ENCODE results near the gene ANKRD27. TPM values are rescaled to one million over a fixed set of nuclear protein-coding genes. Genes with fewer than 3 reads are reported as not detected.
"Not testable (repeated sequence)": the region's sequence is repeated elsewhere in the genome, so short reads cannot be mapped to it uniquely, and the experiment has no call there.

Gene ANKRD27
- total RNA-seq, 1 experiment from 2014 or later: 39.4 TPM

DNA sequence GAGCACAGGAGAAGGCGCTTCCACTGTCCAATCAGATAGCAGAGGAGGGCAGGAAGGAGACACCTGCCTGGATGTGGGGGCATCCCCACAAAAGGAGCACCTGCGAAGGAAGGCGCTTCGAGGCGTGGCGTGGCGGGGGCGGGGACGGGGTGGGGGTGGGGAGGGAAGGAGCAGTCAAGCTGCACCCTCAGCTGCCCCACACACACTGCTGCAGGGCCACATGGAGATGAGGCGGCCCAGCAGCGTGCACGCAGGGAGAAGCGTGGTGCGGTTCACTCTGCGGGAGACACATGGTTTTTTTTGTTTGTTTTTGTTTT is 21.4 kb downstream of the ANKRD27 start:
- no peak for DNase-seq (ENCODE audit: low spot score)

DNA sequence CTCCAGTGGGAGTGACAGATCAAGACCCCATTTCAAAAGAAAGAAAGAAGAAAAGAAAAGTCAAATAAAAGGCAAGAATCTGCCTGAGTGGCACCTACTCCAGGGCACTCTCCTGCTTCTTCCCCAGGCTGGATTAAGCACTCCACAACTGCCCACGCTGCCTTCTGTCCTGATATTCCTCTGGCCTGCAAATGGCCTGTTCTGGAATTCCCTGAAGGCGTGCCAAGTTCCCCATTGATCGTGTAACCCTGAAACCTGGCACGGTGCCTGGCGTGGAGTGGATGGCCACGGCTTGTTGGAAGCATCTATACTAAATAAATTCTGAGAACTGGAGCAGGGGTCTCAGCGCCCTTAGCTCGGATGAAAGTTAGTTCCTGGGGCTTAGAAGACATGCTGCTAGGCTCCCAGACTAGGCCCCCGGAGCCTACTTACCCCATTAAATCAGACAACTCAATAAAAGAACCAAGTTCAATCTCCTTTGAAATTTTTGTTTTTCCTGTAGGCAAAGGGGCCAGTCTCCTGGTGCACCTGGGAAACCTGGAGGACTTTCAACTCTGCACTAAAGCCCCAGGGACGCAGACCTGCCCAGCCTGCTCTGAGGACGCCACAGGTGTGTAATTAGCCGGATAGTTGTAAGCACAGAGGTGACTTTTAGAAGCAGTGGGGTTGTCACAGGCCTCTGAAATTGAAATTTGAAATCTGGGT is 21.9 kb downstream of the ANKRD27 start:
- DNase-seq (ENCODE audit: low spot score): peak; percentile 70

DNA sequence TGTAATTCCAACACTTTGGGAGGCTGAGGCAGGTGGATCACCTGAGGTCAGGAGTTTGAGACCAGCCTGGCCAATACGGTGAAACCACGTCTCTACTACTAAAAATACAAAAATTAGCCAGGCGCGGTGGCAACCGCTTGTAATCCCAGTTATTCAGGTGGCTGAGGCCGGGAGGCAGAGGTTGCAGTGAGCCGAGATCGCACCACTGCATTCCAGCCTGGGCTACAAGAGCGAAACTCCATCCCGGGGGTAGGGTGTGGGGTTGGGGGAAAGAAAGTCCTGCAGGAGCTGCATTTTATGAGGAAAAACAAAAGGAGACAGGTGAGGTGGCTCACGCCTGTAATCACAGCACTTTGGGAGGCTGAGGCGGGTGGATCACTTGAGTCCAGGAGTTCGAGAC is 22.6 kb downstream of the ANKRD27 start:
- DNase-seq (ENCODE audit: low spot score): not testable (repeated sequence)

DNA sequence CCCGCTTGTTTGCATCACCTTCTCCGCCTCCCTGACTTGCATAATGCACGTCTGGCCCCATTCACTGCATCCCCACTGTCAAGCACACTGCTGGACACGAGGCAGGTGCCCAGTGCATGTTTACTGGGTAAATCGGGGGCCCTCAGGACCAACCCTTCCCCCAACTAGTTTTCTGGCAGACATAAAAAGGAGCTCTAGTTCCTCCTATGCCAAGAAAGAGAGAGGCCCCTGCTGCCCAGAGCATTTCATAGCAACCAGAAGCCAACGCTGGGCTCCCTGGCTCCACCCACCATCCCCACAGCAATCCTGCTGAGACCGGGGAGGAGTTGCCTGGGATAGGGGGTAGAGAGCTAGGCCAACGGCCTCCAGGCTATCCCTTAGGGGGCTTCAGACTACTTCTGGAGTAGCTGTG is 23.2 kb downstream of the ANKRD27 start:
- DNase-seq (ENCODE audit: low spot score): peak; percentile 8

DNA sequence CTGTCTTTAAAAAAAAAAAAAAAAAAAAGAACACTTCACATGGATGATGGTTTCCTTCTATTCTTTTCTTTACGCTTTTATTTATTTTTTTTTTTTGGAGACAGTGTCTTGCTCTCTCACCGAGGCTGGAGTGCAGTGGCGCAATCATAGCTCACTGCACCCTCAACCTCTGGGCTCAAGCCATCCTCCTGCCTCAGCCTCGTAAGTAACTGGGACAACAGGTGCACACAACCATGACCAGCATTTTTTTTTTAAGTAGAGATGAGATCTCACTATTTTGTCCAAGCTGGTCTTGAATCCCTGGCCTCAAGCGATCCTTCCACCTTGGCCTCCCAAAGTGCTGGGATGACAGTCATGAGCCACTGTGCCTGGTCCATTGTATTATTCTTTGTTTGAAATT is 24.3 kb downstream of the ANKRD27 start:
- no peak for DNase-seq (ENCODE audit: low spot score)

DNA sequence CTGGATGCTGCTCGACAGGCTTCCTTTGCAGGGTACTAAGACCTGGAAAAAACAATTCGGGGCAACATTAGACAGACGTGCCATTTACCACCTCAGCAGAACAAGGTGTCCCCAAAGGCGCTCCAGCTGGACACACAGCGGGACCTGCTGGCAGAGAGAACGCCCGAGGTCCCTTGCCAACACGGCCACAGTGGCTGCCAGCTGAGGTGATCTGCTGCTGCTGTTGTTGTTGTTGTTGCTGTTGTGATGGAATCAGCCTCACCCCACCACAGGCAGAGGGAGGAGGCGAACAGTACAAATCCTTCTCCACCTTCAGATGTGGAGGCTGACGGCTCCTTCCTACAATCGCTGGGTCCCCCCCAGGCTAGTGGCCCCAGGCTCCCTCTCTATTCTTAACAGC is 25.2 kb downstream of the ANKRD27 start:
- DNase-seq (ENCODE audit: low spot score): no peak

DNA sequence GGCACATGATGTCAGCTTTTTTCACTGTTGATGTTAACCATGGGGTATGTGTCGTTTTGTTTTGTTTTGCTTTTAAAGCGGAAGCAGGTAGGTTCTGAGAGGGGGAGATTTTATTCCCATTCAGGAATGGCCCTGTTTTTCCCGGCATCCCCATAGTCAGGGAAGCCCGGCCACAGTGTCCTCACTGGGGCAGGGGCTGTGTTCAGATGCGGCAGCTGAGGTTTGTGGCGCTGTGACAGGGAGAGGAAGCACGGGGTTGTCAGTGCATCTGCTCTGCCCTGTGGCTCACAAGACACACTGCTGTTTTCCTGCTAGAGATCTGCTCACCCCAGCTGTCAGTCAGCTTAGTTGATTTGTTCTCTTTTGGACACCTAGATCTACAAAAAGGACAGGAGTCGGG is 27.6 kb downstream of the ANKRD27 start:
- no peak for DNase-seq (ENCODE audit: low spot score)

DNA sequence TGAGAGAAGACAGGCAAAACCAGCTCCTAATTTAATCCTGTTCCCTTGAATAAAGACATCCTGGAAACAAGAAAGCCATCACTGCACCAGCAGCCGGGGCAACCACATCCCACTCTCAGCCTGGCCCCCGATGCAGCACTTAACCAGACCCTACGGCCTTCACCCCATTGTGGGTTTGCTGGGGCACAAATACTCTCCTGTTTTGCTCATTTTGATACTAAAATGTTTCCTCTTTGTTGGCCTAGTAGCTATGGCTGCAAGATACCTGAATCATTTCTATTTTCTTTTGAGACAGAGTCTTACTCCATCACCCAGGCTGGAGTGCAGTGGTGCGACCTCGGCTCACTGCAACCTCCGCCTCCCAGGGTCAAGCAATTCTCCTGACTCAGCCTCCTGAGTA is 28.4 kb downstream of the ANKRD27 start:
- no peak for DNase-seq (ENCODE audit: low spot score)

DNA sequence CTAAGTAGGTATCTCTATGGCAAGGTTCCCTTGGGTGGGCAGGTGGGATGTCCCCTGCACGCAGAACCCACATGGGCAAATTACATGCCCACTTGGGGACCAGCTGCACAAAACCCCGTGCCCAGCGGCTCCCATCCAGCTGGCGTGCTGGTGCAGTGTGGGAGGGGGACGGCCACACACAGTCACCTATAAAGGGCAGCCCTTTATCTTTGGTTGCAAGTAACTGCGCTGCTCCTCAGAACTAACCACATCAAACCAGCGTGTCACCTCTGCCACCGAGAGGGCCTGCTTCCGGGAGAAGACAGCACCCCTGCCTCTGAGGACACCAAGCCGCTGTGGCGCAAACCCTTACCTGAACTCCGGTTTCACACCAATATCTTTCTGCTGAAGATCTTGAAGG is 32.2 kb downstream of the ANKRD27 start:
- no peak for DNase-seq (ENCODE audit: low spot score)

DNA sequence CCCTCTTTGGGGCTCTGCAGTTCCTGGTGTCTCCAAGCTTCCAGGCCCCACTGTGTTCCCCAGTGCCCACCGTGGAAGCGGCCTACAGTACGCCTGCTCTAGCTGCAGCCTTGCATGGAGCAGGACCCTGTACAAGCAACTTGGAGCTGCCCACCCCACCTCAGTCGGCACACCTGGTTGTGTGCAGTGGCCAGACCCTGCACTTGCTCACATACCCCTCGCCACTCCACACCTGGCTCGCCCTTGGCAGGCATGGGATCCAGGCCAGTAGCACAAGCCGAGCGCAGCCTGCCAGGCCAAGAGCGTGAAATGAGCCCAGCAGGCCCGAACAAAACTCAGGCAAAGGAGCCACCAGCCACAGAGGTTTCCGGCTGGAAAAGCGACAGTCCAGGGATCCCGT is 36.4 kb downstream of the ANKRD27 start:
- DNase-seq (ENCODE audit: low spot score): no peak

DNA sequence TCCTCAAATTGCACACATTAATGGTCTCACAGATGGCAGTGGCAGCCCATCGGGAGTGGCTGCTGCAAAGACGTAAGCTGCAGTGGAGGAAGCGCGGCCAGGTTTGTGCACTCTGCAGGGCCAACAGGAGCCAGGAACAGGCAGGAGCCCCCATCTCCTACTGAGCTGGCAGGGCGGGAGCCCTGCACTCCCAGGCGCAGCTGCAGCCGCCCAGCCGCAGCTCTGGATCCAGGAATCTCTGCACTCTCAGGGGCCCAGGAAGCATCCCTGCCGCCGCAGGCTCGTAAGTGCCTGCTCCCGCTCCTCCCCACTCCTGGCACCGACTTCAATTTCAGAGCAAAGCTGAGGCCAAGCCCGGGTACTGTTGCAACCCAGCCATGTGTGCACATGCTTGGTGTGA is 37.5 kb downstream of the ANKRD27 start:
- no peak for DNase-seq (ENCODE audit: low spot score)

DNA sequence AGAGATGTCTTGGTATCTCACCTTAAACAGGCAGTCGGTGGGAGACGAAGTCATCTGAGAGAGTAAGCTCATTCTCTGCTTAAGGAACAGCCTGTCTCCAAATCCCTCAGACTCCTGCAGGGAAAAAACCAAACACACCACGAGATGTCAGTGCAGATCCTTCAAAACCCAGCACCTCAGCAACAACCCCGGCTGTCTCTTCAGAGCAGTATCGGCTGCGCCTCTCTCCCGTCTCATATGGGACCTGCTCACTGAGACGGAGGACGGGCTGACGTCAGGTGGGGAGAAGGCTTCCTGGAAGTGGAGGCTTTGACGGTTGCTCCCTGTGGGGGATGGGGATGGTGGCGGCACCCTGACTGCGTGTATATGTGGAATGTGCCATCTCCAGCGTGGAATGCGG is 43.6 kb downstream of the ANKRD27 start:
- DNase-seq (ENCODE audit: low spot score): no peak

DNA sequence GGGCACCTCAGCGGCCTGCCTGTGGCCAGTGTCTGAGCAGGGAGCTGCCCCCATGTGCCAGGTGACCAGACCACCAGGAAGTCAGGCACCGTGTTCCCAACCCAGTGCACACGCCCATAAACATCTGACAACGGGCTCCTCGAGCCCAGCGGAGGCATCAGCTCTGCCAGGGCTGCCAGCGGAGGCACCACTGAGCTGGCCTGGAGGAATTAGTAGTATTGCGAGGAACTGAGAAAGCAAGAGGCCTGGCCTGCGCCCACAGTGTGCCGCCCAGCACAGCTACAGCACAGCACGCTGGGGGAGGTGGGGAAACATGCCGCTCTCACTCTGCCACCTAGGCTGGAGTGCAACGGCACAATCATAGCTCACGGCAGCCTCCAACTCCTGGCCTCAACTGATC is 44.6 kb downstream of the ANKRD27 start:
- DNase-seq (ENCODE audit: low spot score): no peak

DNA sequence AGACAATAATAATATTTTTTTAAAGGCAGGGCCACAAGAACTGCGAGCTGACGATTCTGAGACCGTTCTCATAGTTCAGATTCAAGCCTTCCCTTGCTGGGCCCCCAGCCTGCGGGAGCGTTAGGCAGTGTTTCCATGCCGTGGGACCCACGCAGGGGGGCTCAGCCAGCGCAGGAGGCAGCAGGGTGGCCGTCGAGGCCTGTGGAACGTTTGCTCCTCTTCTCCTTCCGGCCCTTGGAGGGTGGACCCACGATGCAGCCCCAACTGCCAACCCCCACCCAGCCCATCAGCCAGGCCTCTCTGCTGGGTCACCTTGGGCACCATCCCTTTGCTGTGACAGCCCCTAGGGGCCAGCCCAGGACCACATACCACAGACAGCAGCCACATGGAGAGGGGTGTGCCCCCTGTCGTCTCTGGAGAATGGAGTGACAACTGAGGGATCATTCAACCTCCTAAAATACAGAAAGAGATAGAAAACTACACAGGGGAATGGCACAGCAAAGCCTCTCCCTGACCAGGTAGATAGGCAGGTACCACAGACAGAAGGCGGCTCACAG is 47.2 kb downstream of the ANKRD27 start:
- no peak for DNase-seq (ENCODE audit: low spot score)

DNA sequence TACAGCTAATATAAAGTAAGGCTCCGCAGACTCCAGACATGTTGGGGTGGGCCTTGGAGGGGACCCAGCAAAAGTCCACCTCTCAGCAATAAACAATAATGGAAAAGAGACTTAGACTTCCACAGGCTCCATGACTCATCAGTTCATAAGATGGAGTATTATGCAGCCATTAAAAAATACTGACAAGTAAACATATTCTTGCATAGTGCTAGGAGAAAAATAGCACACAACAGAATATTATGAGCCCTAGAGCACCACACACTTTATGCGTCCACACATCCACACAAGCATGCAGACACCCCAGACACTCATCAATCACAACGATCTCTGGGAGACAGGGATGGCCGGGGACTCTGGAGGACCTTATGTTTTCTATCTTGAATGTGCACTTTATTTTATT is 48.0 kb downstream of the ANKRD27 start:
- DNase-seq (ENCODE audit: low spot score): no peak

DNA sequence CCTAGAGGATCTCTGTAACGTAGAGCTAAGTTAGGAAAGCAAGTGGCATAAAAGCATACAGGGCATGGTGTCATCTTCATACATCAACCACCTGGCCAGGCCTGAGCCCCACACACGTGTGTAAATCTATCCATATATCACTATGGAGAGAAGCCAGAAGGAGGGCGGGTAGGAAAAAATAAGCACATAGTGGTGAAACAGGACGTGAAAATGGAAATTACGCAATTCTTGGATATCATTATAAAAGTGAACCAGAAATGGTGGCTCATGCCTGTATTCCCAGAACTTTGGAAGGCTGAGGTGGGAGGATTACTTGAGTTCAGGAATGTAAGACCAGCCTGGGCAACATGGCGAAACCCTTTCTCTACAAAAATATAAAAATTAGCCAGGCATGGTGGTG is 50.6 kb downstream of the ANKRD27 start:
- DNase-seq (ENCODE audit: low spot score): no peak

DNA sequence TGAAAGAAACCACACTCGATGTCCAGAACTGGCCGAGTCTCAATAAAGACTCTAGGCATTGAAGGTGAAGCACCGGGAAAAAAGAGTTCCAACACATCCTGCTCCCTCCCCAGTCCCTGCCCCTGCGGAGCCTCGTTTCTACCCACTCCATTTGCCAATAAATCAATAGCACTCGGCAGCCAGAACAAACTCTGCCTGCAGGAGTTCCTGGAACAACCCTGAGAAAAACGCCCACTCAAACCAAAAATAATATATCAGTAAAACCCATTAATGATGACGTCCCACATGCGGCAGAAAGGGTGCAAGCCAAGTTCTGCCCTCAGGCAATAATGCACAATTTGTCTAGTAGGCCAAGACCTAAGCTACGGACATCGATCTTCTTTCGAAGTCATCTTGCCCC is 53.0 kb downstream of the ANKRD27 start:
- no peak for DNase-seq (ENCODE audit: low spot score)

DNA sequence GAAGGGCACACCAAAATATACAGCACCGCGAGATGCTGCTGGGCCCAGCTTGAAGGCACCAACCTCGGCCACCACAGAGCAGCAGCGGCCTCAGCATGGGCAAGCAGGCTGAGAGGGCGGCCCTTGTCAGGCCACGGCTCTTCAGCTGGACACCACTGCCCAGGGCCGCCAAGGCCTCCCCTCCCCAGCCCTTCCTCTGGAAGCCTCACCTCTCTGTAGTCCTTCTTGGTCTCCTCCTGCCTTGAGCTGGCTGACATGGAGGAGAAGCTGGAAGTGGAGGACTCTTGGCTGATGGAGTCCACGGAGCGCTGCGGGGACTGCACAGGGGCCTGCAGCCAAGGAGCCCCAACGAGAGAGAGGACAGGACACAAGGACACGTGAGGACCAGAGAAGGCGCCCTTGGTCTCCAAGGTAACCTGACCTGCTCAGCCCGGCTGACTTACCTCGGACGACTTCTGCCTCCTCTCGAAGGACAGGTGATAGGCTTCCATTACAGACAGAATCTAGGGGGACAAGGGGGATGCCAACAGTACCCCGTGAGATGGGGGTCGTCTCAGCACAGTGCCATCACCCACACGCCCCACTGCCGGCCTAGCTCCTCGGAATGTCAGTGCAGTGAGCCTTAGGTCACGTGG is 55.8 kb downstream of the ANKRD27 start:
- DNase-seq (ENCODE audit: low spot score): no peak

DNA sequence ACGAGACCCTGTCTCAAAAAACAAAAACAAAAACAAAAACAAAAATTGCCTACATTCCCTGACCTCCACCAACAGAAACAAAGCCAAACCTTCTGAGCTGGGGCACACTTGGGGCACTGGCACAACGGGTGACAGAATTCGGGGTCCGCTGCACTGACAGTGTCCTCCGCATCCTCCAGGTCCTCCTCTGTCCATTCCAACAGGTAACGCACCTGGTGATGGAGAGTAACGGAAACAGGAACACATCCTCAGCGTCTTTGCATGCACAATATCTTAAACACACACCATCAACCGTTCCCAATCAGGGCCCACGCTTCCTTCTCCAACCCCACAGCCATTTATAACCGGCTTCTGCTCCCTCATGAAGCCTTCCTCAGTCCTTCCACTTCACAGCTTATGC is 59.4 kb downstream of the ANKRD27 start:
- DNase-seq (ENCODE audit: low spot score): no peak

DNA sequence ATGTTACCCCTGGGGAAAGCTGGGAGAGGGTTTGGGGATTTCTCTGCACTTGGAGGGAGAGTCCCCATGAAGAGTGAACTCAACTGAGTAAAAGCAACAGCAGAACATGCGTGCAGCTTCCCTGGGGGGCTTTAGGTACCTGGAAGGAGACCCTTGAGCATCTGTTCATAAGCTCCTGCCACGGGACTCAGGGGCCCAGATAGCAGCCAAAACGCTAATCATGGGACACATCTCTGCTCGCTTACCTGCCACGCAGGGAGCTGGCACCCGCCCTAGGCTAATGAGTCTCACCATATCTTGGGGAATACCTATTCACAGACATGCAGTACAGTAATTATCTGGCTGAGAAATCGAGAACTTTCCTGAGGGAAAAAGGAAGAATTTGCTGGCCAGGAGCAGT is 60.1 kb downstream of the ANKRD27 start:
- DNase-seq (ENCODE audit: low spot score): no peak

DNA sequence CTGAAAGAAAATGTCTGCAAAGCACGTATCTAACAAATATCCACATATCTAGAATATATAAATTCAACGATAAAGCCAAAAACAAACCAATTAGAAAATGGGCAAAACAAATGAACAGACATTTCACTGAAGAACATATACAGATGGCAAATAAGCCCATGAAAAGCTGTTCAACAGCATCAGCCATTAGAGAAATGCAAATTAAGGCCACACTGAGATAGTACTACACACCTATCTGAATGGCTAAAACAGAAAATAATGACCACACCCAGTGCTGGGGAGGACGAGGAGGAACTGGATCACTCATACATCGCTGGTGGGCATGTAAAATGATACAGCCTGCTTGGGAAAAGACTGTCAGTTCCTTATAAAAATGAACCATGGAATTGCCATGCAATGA is 62.0 kb downstream of the ANKRD27 start:
- no peak for DNase-seq (ENCODE audit: low spot score)

DNA sequence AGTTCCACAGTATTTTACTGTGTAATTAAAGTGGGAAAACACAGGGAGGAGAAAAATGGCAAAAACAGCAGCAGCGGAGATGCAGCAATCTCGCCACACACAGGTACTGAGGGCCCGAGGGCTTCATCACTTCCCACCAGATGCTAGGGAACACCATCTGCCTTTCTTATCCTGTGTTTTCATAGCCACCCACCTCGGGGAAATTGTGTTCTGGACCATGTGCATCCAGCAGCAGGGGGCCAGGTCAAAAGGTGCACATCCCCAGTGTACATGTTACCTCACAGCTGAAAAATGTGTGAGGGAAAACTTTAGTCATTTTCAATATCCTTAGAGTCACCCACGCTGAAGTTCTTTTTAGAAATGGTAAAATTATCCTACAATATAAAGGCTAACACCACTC is 63.8 kb downstream of the ANKRD27 start:
- no peak for DNase-seq (ENCODE audit: low spot score)

DNA sequence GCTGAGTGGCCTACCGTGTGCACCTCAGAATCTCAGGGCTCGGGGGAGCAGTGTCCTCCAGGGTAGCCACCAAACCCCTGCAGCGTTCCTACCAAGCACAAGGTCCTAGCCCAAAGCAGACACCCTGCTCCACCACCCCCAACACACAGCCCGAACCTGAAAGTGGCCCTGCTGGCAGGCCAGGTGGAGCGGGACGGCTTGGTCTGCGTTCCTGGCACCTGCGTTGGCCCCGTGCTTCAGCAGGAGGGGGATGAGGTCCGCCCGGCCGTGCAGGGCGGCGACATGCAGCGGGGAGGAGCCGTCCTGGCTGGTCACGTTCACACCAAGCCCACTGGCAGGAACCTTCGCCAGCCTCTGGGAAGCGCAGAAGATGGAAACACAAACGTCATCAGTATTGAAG is 67.5 kb downstream of the ANKRD27 start:
- DNase-seq (ENCODE audit: low spot score): no peak

DNA sequence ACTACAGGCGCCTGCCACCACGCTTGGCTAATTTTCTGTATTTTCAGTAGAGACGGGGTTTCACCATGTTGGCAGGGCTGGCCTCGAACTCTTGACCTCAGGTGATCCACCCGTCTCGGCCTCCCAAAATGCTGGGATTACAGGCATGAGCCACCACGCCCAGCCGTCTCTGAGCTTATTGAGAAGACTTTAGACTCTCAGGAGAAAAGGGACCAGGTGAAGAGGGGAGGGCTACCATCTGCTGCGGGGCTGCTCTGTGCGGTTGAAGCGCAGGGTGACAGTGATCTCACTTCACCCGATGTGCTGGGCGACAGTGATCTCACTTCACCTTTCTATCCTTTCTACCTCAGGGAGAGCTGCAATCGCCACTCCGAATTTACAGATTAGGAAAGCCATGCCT is 68.7 kb downstream of the ANKRD27 start:
- DNase-seq (ENCODE audit: low spot score): no peak
